Liver (tissue), 9 donors: Measurements from ENCODE around the gene HES3. TPM values are rescaled to one million over a fixed set of nuclear protein-coding genes. Genes with fewer than 3 reads are reported as not detected.

Experiments used
- DNase-seq: peaks from one replicate; pipeline ENCODE4 v3.0.0-alpha.2; 2017; ENCODE audit warnings: low spot score
- H3K27ac ChIP-seq, 2 donors: one replicate each; pipeline ENCODE4 v1.7.0; 2013; ENCODE audit warnings: inconsistent platforms in 2 of 2, low read length in 2 of 2, control low read depth in 1 of 2, low read depth in 1 of 2, mild to moderate bottlenecking in 1 of 2
- H3K27me3 ChIP-seq, 4 donors: one replicate each; pipeline versions ENCODE4 v1.6.1 to v1.7.0; 2013; ENCODE audit warnings: low read length in 3 of 4, inconsistent platforms in 1 of 4, mild to moderate bottlenecking in 1 of 4, moderate library complexity in 1 of 4; ENCODE audit not compliant: control insufficient read depth in 4 of 4, insufficient read depth in 4 of 4
- H3K36me3 ChIP-seq, 4 donors: one replicate each; pipeline versions ENCODE4 v1.6.1 to v1.7.0; 2013; ENCODE audit warnings: low read length in 3 of 4, mild to moderate bottlenecking in 3 of 4, low read depth in 1 of 4, moderate library complexity in 1 of 4; ENCODE audit not compliant: control insufficient read depth in 4 of 4, insufficient read depth in 3 of 4
- H3K4me1 ChIP-seq, 4 donors: one replicate each; pipeline versions ENCODE4 v1.6.1 to v1.7.0; 2013; ENCODE audit warnings: low read length in 3 of 4, mild to moderate bottlenecking in 3 of 4, moderate library complexity in 1 of 4; ENCODE audit not compliant: control insufficient read depth in 4 of 4, insufficient read depth in 4 of 4
- H3K4me3 ChIP-seq, 3 donors: one replicate each; pipeline versions ENCODE4 v1.6.1 to v1.7.0; 2013; ENCODE audit warnings: low read length in 3 of 3, control low read depth in 1 of 3, low read depth in 1 of 3, mild to moderate bottlenecking in 1 of 3
- H3K9ac ChIP-seq, 2 donors: one replicate each; pipeline ENCODE4 v1.7.0; 2013; ENCODE audit warnings: low read length in 2 of 2, mild to moderate bottlenecking in 2 of 2, moderate library complexity in 2 of 2, control low read depth in 1 of 2, low read depth in 1 of 2
- H3K9me3 ChIP-seq, 4 donors: one replicate each; pipeline versions ENCODE4 v1.6.1 to v1.7.0; 2013; ENCODE audit warnings: low read length in 3 of 4; ENCODE audit not compliant: control insufficient read depth in 4 of 4
- ATF3 ChIP-seq: IDR thresholded peaks from 2 replicates; pipeline ENCODE4 v1.6.1; 2016; ENCODE audit warnings: antibody characterized with exemption
- EGR1 ChIP-seq, 2 donors: IDR thresholded peaks; 2 replicates each; pipeline ENCODE4 v1.6.1; 2016 to 2018; ENCODE audit warnings: antibody characterized with exemption in 2 of 2, low read depth in 2 of 2
- FOXA1 ChIP-seq: IDR thresholded peaks from 2 replicates; pipeline ENCODE4 v1.6.1; 2016; ENCODE audit warnings: antibody characterized with exemption
- FOXA2 ChIP-seq: IDR thresholded peaks from 2 replicates; pipeline ENCODE4 v1.6.1; 2016; ENCODE audit warnings: antibody characterized with exemption
- GABPA ChIP-seq, 2 donors: IDR thresholded peaks in 1 of 2; conservative IDR thresholded peaks in 1 of 2; 2 replicates each; pipeline ENCODE4 v1.6.1; 2016; ENCODE audit warnings: antibody characterized with exemption in 2 of 2, mild to moderate bottlenecking in 1 of 2, moderate library complexity in 1 of 2
- HNF4A ChIP-seq, 2 donors: conservative IDR thresholded peaks; 2 replicates each; pipeline ENCODE4 v1.6.1; 2016; ENCODE audit warnings: antibody characterized with exemption in 2 of 2, mild to moderate bottlenecking in 2 of 2
- HNF4G ChIP-seq: IDR thresholded peaks from 2 replicates; pipeline ENCODE4 v1.6.1; 2016; ENCODE audit warnings: antibody characterized with exemption
- JUND ChIP-seq, 2 donors: IDR thresholded peaks; 2 replicates each; pipeline ENCODE4 v1.6.1; 2016; ENCODE audit warnings: antibody characterized with exemption in 2 of 2
- MAX ChIP-seq: IDR thresholded peaks from 2 replicates; pipeline ENCODE4 v1.6.1; 2016; ENCODE audit warnings: antibody characterized with exemption
- NR2F2 ChIP-seq: IDR thresholded peaks from 2 replicates; pipeline ENCODE4 v1.6.1; 2016; ENCODE audit warnings: antibody characterized with exemption
- RAD21 ChIP-seq, 2 donors: IDR thresholded peaks; 2 replicates each; pipeline ENCODE4 v1.6.1; 2016; ENCODE audit warnings: antibody characterized with exemption in 2 of 2, mild to moderate bottlenecking in 2 of 2
- REST ChIP-seq: IDR thresholded peaks from 2 replicates; pipeline ENCODE4 v1.6.1; 2016; ENCODE audit warnings: antibody characterized with exemption, mild to moderate bottlenecking
- RXRA ChIP-seq, 2 donors: IDR thresholded peaks; 2 replicates each; pipeline ENCODE4 v1.6.1; 2017 to 2018; ENCODE audit warnings: antibody characterized with exemption in 2 of 2, mild to moderate bottlenecking in 1 of 2
- SP1 ChIP-seq: IDR thresholded peaks from 2 replicates; pipeline ENCODE4 v1.6.1; 2018; ENCODE audit warnings: antibody characterized with exemption, mild to moderate bottlenecking
- TAF1 ChIP-seq: conservative IDR thresholded peaks from 2 replicates; pipeline ENCODE4 v1.6.1; 2016; ENCODE audit warnings: antibody characterized with exemption, mild to moderate bottlenecking
- YY1 ChIP-seq: IDR thresholded peaks from 2 replicates; pipeline ENCODE4 v1.6.1; 2016; ENCODE audit warnings: antibody characterized with exemption, mild to moderate bottlenecking
- ZBTB33 ChIP-seq: IDR thresholded peaks from 2 replicates; pipeline ENCODE4 v1.6.1; 2016; ENCODE audit warnings: antibody characterized with exemption
- WGBS: extraction: QIAGEN DNeasy Blood & Tissue Kit; methylation state at CpG from one replicate; pipeline ENCODE4 v1.1.7; 2013; 5-methylcytosine and 5-hydroxymethylcytosine counted together
- polyA plus RNA-seq, 2 donors: library from polyadenylated mRNA; stranded (reverse) in 1 of 2; unstranded in 1 of 2; fragments of 200-250 nt in 1 of 2; fragments of >200 nt in 1 of 2; fragmentation: Nextera tagmentation in 1 of 2; extraction: Ambion mirVana in 1 of 2; gene quantifications; one replicate each; pipeline versions ENCODE4 v1.2.1 to v1.2.3, GENCODE V29; 2013 to 2015
- total RNA-seq, 2 donors: library from RNA; depleted of rRNA; stranded (reverse); fragments of >200 nt; gene quantifications; one replicate each; pipeline ENCODE4 v1.2.3, GENCODE V29; 2014
- donor health status: healthy.
- donor health status: healthy.
- donor health status: healthy.
- donor health status: healthy.
- donor health status: healthy.

The HES3 gene
- total and polyA plus RNA-seq, 4 donors: not detected

GRCh38 chr1:6197746-6198427 lies 46.1 kb upstream of the HES3 start:
- peaks cover 7 to 28% (median 21%) of the 10 kb centered on the region in 4 donors for H3K4me1 ChIP-seq
- TF ChIP-seq FOXA2 (no peak), YY1 (no peak), HNF4A (conservative IDR thresholded peaks at IDR 0.05) (peak in 1 of 2 donors; percentile 27), RXRA (IDR thresholded peaks at IDR 0.05) (peak in 1 of 2 donors; percentile 17)
- peaks cover 6 to 30% (median 21%) of the 10 kb centered on the region in 4 donors for H3K36me3 ChIP-seq
- peak overlapping the region; percentile 94 for H3K9ac ChIP-seq
- DNase-seq: no peak
- no peak overlapping the region for H3K27ac ChIP-seq
- peak overlapping the region; percentile 81 to 99 (median 94) for H3K4me3 ChIP-seq
- H3K27me3 ChIP-seq: no peaks in the 10 kb centered on the region
- H3K9me3 ChIP-seq: no peaks in the 10 kb centered on the region
- WGBS: 41% methylated on average over 6 of the region's 6 CpGs

- peak overlapping the region; percentile 94 for H3K9ac ChIP-seq
- peaks cover 3 to 22% (median 17%) of the 10 kb centered on the region in 4 donors for H3K36me3 ChIP-seq
- no peaks in the 10 kb centered on the region for H3K27me3 ChIP-seq
- H3K4me1 ChIP-seq: peaks cover 7 to 28% (median 21%) of the 10 kb centered on the region in 4 donors
- under 1% methylated on average over 31 of the region's 31 CpGs for WGBS
- no peak for TF ChIP-seq SP1
- peak overlapping the region; percentile 81 to 99 (median 94) for H3K4me3 ChIP-seq
- H3K27ac ChIP-seq: peak overlapping the region; percentile 75 to 86
- no peaks in the 10 kb centered on the region for H3K9me3 ChIP-seq
- peak; percentile 41 for DNase-seq
These were observed 45.2 kb upstream of the HES3 start for GRCh38 chr1:6198646-6199297.

GRCh38 chr1:6199298-6200187 lies 44.4 kb upstream of the HES3 start, which contains the start of gene RPL22:
TSS of gene RPL22 (minus strand) at chr1:6199595. CDS start at chr1:6199573, 22 bp downstream.
- Histone ChIP-seq H3K9me3 (no peaks in the 10 kb centered on the region), H3K27ac (peak within 1 kb of the TSS; percentile 75 to 86), H3K36me3 (peaks cover 2 to 15% (median 11%) of the 10 kb centered on the region in 4 donors), H3K4me3 (peak within 1 kb of the TSS; percentile 81 to 99 (median 94)), H3K9ac (peak within 1 kb of the TSS; percentile 94), H3K27me3 (no peaks in the 10 kb centered on the region), H3K4me1 (peaks cover 7 to 29% (median 21%) of the 10 kb centered on the region in 4 donors)
- 2% methylated on average over 53 of the region's 53 CpGs for WGBS
- peak; percentile 94 for DNase-seq
- TF ChIP-seq JUND (IDR thresholded peaks at IDR 0.05): no peak
- TF ChIP-seq NR2F2: peak; percentile 11
- peak; percentile 69 to 74 for TF ChIP-seq RXRA (IDR thresholded peaks at IDR 0.05)
- TF ChIP-seq REST: peak; percentile 89
- peak; percentile 99 for TF ChIP-seq MAX
- peak; percentile 42 to 89 for TF ChIP-seq EGR1 (IDR thresholded peaks at IDR 0.05; ENCODE audit: low read depth in 2 of 2)
- peak; percentile 92 for TF ChIP-seq SP1
- peak; percentile 55 for TF ChIP-seq TAF1
- peak in 1 of 2 donors; percentile 77 for TF ChIP-seq GABPA (IDR thresholded peaks at IDR 0.05 in 1 of 2, conservative IDR thresholded peaks at IDR 0.05 in 1 of 2)
- peak; percentile 76 for TF ChIP-seq FOXA1
- TF ChIP-seq ATF3: peak; percentile 43
- TF ChIP-seq RAD21 (IDR thresholded peaks at IDR 0.05): peak; percentile 40 to 55
- TF ChIP-seq ZBTB33: peak; percentile 97
- peak; percentile 72 for TF ChIP-seq FOXA2
- peak; percentile 98 for TF ChIP-seq YY1
- TF ChIP-seq HNF4A (conservative IDR thresholded peaks at IDR 0.05): peak; percentile 47 to 60
- TF ChIP-seq HNF4G: peak; percentile 11
